GM18498 (cell line): ENCODE measurements around the gene CACNA2D4.

Experiments
- ATAC-seq: cut with Tn5 transposase; IDR thresholded peaks from one replicate; pipeline ENCODE4 v1.9.1; 2021; ENCODE audit warnings: mild to moderate bottlenecking, moderate library complexity; ENCODE audit not compliant: unreplicated experiment

CACNA2D4 gene

GRCh38 chr12:1920436-1920835, 2.0 kb upstream of the CACNA2D4 start:
- no peak for ATAC-seq

GRCh38 chr12:1919763-1920162, 1.3 kb upstream of the CACNA2D4 start:
- no peak for ATAC-seq

- ATAC-seq, result no peak
Measured at GRCh38 chr12:1919284-1919683, 832 bp upstream of the CACNA2D4 start.

- ATAC-seq, result no peak
Measured at GRCh38 chr12:1918884-1919236, 408 bp upstream of the CACNA2D4 start.

GRCh38 chr12:1917172-1918070, 1.0 kb downstream of the CACNA2D4 start:
- ATAC-seq, result no peak

- no peak for ATAC-seq
Measured at GRCh38 chr12:1916371-1917171, 1.9 kb downstream of the CACNA2D4 start.

- ATAC-seq, result no peak
Measured at GRCh38 chr12:1915082-1915968, 3.1 kb downstream of the CACNA2D4 start.

- ATAC-seq, result no peak
Measured at GRCh38 chr12:1914114-1914911, 4.1 kb downstream of the CACNA2D4 start.

GRCh38 chr12:1913377-1914113, 4.9 kb downstream of the CACNA2D4 start:
- no peak for ATAC-seq

GRCh38 chr12:1912580-1913376, 5.7 kb downstream of the CACNA2D4 start:
- ATAC-seq, result no peak

GRCh38 chr12:1911598-1912575, 6.6 kb downstream of the CACNA2D4 start:
- ATAC-seq, result no peak

- no peak for ATAC-seq
Measured at GRCh38 chr12:1910468-1910867, 8.0 kb downstream of the CACNA2D4 start.

- no peak for ATAC-seq
Measured at GRCh38 chr12:1908758-1909157, 9.7 kb downstream of the CACNA2D4 start.

- no peak for ATAC-seq
Measured at GRCh38 chr12:1907652-1908611, 10.5 kb downstream of the CACNA2D4 start.

GRCh38 chr12:1906579-1906978, 11.9 kb downstream of the CACNA2D4 start:
- ATAC-seq, result no peak

GRCh38 chr12:1904875-1905274, 13.6 kb downstream of the CACNA2D4 start:
- ATAC-seq, result no peak
